Inflammatory macrophage treated with lipopolysaccharide for 4 hours (primary cell): ENCODE data around the gene ATP9B.
A peak's percentile ranks its signal among the peaks of the same experiment; 100 is the strongest.

Experiments
- DNase-seq: peaks from one replicate; pipeline ENCODE4 v3.0.0-alpha.2; 2020

ATP9B gene

GRCh38 chr18:79385326-79385707 lies 316.1 kb downstream of the ATP9B start:
- DNase-seq = no peak

- no peak for DNase-seq
Observed at GRCh38 chr18:79385708-79386341, 316.6 kb downstream of the ATP9B start.

GRCh38 chr18:79386547-79386946 lies 317.4 kb downstream of the ATP9B start:
- no peak for DNase-seq

- no peak for DNase-seq
Observed at GRCh38 chr18:79387214-79387613, 318.0 kb downstream of the ATP9B start.

GRCh38 chr18:79387615-79388014 lies 318.4 kb downstream of the ATP9B start:
- no peak for DNase-seq

- no peak for DNase-seq
Observed at GRCh38 chr18:79388043-79388442, 318.8 kb downstream of the ATP9B start.

- DNase-seq = no peak
Observed at GRCh38 chr18:79389689-79390088, 320.5 kb downstream of the ATP9B start.

- DNase-seq = no peak
Observed at GRCh38 chr18:79392226-79392625, 323.0 kb downstream of the ATP9B start.

- no peak for DNase-seq
Observed at GRCh38 chr18:79393181-79393634, 324.0 kb downstream of the ATP9B start.

GRCh38 chr18:79393635-79394533 lies 324.7 kb downstream of the ATP9B start:
- DNase-seq = peak; percentile 67

GRCh38 chr18:79394534-79395307 lies 325.5 kb downstream of the ATP9B start:
- DNase-seq = peak; percentile 70

GRCh38 chr18:79395308-79395640 lies 326.1 kb downstream of the ATP9B start:
- DNase-seq = no peak

GRCh38 chr18:79395761-79396404 lies 326.7 kb downstream of the ATP9B start, which contains the start of gene NFATC1:
Gene NFATC1 (plus strand): TSS chr18:79395930. CDS start chr18:79396225, 295 bp downstream.
- DNase-seq = peak; percentile 76

GRCh38 chr18:79396431-79397246 lies 327.4 kb downstream of the ATP9B start:
- DNase-seq = peak; percentile 50

GRCh38 chr18:79397247-79397829 lies 328.1 kb downstream of the ATP9B start:
- DNase-seq = no peak

- no peak for DNase-seq
Observed at GRCh38 chr18:79397830-79398761, 328.9 kb downstream of the ATP9B start.

- no peak for DNase-seq
Observed at GRCh38 chr18:79399275-79400081, 330.3 kb downstream of the ATP9B start.

- DNase-seq = peak; percentile 57
Observed at GRCh38 chr18:79400091-79400590, 330.9 kb downstream of the ATP9B start.
